GM12864 (cell line): Measurements from ENCODE around the gene LYZL6.

Source experiments
- DNase-seq: peaks from one replicate; pipeline ENCODE4 v3.0.0-alpha.2; 2011; ENCODE audit warnings: low read depth
- H3K4me3 ChIP-seq: 2 replicates; pipeline ENCODE4 v1.5.1; 2011; ENCODE audit warnings: mild to moderate bottlenecking, low read depth, low read length, control low read depth
- CTCF ChIP-seq: IDR thresholded peaks from 2 replicates; pipeline ENCODE4 v1.5.1; 2011; ENCODE audit warnings: low read depth, mild to moderate bottlenecking, moderate library complexity, low read length, control low read depth, inconsistent platforms; ENCODE audit errors: missing control alignments

Gene LYZL6

GRCh38 chr17:35981246-35981645 lies 37.7 kb upstream of the LYZL6 start, which contains the start of gene CCL16:
Gene CCL16 (minus strand): TSS chr17:35981497. CDS start chr17:35981420, 77 bp downstream.
- TF ChIP-seq CTCF, result no peak
- H3K4me3 ChIP-seq, result no peak within 1 kb of the TSS
- DNase-seq, result no peak

- no peak overlapping the region for H3K4me3 ChIP-seq
- no peak for TF ChIP-seq CTCF
- DNase-seq, result no peak
Observed at GRCh38 chr17:35978346-35978745, 34.8 kb upstream of the LYZL6 start.

- H3K4me3 ChIP-seq, result no peak overlapping the region
- peak; percentile 33 for DNase-seq
- no peak for TF ChIP-seq CTCF
Observed at GRCh38 chr17:35977509-35977908, 34.0 kb upstream of the LYZL6 start.

- no peak overlapping the region for H3K4me3 ChIP-seq
- no peak for TF ChIP-seq CTCF
- DNase-seq, result no peak
Observed at GRCh38 chr17:35973333-35974260, 30.1 kb upstream of the LYZL6 start.

- H3K4me3 ChIP-seq, result no peak overlapping the region
- DNase-seq, result no peak
- no peak for TF ChIP-seq CTCF
Observed at GRCh38 chr17:35972945-35973332, 29.4 kb upstream of the LYZL6 start.

- no peak overlapping the region for H3K4me3 ChIP-seq
- DNase-seq, result no peak
Observed at GRCh38 chr17:35972535-35972934, 29.0 kb upstream of the LYZL6 start.

More at GRCh38 chr17:35972535-35972934, 29.0 kb upstream of the LYZL6 start:
- no peak for TF ChIP-seq CTCF
